HG02798 (cell line): ENCODE measurements around the gene GBP5.

Source experiments
- ATAC-seq: cut with Tn5 transposase; IDR thresholded peaks from one replicate; pipeline ENCODE4 v1.9.1; 2021; ENCODE audit warnings: mild to moderate bottlenecking; ENCODE audit not compliant: unreplicated experiment, poor library complexity

GBP5 gene

GRCh38 chr1:89272269-89273041 is at the start of gene GBP5:
Gene GBP5, minus strand, starts transcription at chr1:89272860. Its CDS starts 3,305 bp downstream, at chr1:89269555.
- peak; percentile 89 for ATAC-seq

- no peak for ATAC-seq
Measured at GRCh38 chr1:89322402-89322801, 49.7 kb upstream of the GBP5 start.

- no peak for ATAC-seq
Measured at GRCh38 chr1:89312572-89312971, 39.9 kb upstream of the GBP5 start.

GRCh38 chr1:89311757-89312156 is 39.1 kb upstream of the GBP5 start:
- no peak for ATAC-seq

GRCh38 chr1:89310976-89311375 is 38.3 kb upstream of the GBP5 start:
- ATAC-seq, result peak; percentile 16

- peak; percentile 90 for ATAC-seq
Measured at GRCh38 chr1:89310505-89310904, 37.8 kb upstream of the GBP5 start.

GRCh38 chr1:89309828-89310227 is 37.2 kb upstream of the GBP5 start:
- no peak for ATAC-seq

- ATAC-seq, result no peak
Measured at GRCh38 chr1:89306273-89306672, 33.6 kb upstream of the GBP5 start.

- no peak for ATAC-seq
Measured at GRCh38 chr1:89305493-89305892, 32.8 kb upstream of the GBP5 start.

GRCh38 chr1:89304572-89305230 is 32.0 kb upstream of the GBP5 start:
- ATAC-seq, result no peak

- no peak for ATAC-seq
Measured at GRCh38 chr1:89302697-89303332, 30.2 kb upstream of the GBP5 start.

GRCh38 chr1:89299739-89300463 is 27.2 kb upstream of the GBP5 start:
- ATAC-seq, result peak; percentile 85

- peak; percentile 49 for ATAC-seq
Measured at GRCh38 chr1:89298461-89298860, 25.8 kb upstream of the GBP5 start.

GRCh38 chr1:89295187-89295586 is 22.5 kb upstream of the GBP5 start:
- ATAC-seq, result no peak

- no peak for ATAC-seq
Measured at GRCh38 chr1:89291276-89291675, 18.6 kb upstream of the GBP5 start.

- no peak for ATAC-seq
Measured at GRCh38 chr1:89288051-89288340, 15.3 kb upstream of the GBP5 start.

- ATAC-seq, result peak; percentile 18
Measured at GRCh38 chr1:89287181-89288050, 14.8 kb upstream of the GBP5 start.

- peak; percentile 92 for ATAC-seq
Measured at GRCh38 chr1:89286549-89287180, 14.0 kb upstream of the GBP5 start.

GRCh38 chr1:89285745-89286380 is 13.2 kb upstream of the GBP5 start:
- ATAC-seq, result no peak
